GM19043 (cell line): ENCODE data around the gene RNF31.
A peak's percentile ranks its signal among the peaks of the same experiment; 100 is the strongest.

Experiments used
- ATAC-seq: cut with Tn5 transposase; IDR thresholded peaks from one replicate; pipeline ENCODE4 v1.9.1; 2021; ENCODE audit warnings: low read depth; ENCODE audit not compliant: unreplicated experiment

The RNF31 gene

GRCh38 chr14:24179961-24180796 lies 32.9 kb downstream of the RNF31 start:
- no peak for ATAC-seq

GRCh38 chr14:24181371-24182077 lies 34.2 kb downstream of the RNF31 start:
- no peak for ATAC-seq

- no peak for ATAC-seq
These were observed 35.0 kb downstream of the RNF31 start for GRCh38 chr14:24182110-24182882.

- no peak for ATAC-seq
These were observed 35.8 kb downstream of the RNF31 start for GRCh38 chr14:24183014-24183481.

- no peak for ATAC-seq
These were observed 37.0 kb downstream of the RNF31 start for GRCh38 chr14:24184104-24184970.

- no peak for ATAC-seq
These were observed 37.7 kb downstream of the RNF31 start for GRCh38 chr14:24185026-24185425.

- ATAC-seq: no peak
These were observed 38.4 kb downstream of the RNF31 start for GRCh38 chr14:24185741-24186140.

- no peak for ATAC-seq
These were observed 39.7 kb downstream of the RNF31 start for GRCh38 chr14:24186831-24187538.

GRCh38 chr14:24187539-24187915 lies 40.2 kb downstream of the RNF31 start:
- no peak for ATAC-seq

GRCh38 chr14:24188251-24189058 lies 41.2 kb downstream of the RNF31 start, which contains the start of gene IPO4:
TSS of gene IPO4 (minus strand) at chr14:24188816. CDS start at chr14:24188787, 29 bp downstream.
- ATAC-seq: peak; percentile 88

GRCh38 chr14:24189059-24189375 lies 41.7 kb downstream of the RNF31 start:
- ATAC-seq: no peak

GRCh38 chr14:24189460-24189859 lies 42.2 kb downstream of the RNF31 start:
- ATAC-seq: no peak

GRCh38 chr14:24190416-24190815 lies 43.1 kb downstream of the RNF31 start:
- no peak for ATAC-seq

GRCh38 chr14:24192933-24193332 lies 45.6 kb downstream of the RNF31 start:
- ATAC-seq: no peak

GRCh38 chr14:24194186-24194872 lies 47.0 kb downstream of the RNF31 start:
- no peak for ATAC-seq

- no peak for ATAC-seq
These were observed 47.5 kb downstream of the RNF31 start for GRCh38 chr14:24194873-24195185.

GRCh38 chr14:24195186-24196070 lies 48.1 kb downstream of the RNF31 start, which contains the start of gene TM9SF1:
TSS of gene TM9SF1 (minus strand) at chr14:24195441. CDS start at chr14:24195019, 422 bp downstream.
- peak; percentile 85 for ATAC-seq
